Skeletal muscle satellite cell (primary cell): ENCODE results near the gene POC1A.

Source experiments
- H3K27me3 ChIP-seq: 2 replicates; pipeline ENCODE4 v1.7.0; 2013; ENCODE audit warnings: low read length; ENCODE audit not compliant: control insufficient read depth, insufficient read depth
- H3K36me3 ChIP-seq: 2 replicates; pipeline ENCODE4 v1.7.0; 2013; ENCODE audit warnings: mild to moderate bottlenecking, control low read depth, low read length; ENCODE audit not compliant: insufficient read depth
- H3K4me1 ChIP-seq: 2 replicates; pipeline ENCODE4 v1.7.0; 2013; ENCODE audit warnings: low read length; ENCODE audit not compliant: control insufficient read depth, insufficient read depth
- H3K4me2 ChIP-seq: 2 replicates; pipeline ENCODE4 v1.7.0; 2013; ENCODE audit warnings: mild to moderate bottlenecking, low read length
- H3K4me3 ChIP-seq: 2 replicates; pipeline ENCODE4 v1.7.0; 2013; ENCODE audit warnings: low read length
- H3K9ac ChIP-seq: 2 replicates; pipeline ENCODE4 v1.7.0; 2013; ENCODE audit warnings: mild to moderate bottlenecking, low read depth, low read length, moderate library complexity
- H3K9me3 ChIP-seq: replicated peaks from 2 replicates; pipeline ENCODE4 v1.7.0; 2013; ENCODE audit warnings: mild to moderate bottlenecking, control low read depth, low read length

The POC1A gene

GRCh38 chr3:52086976-52087663, 67.1 kb downstream of the POC1A start:
- no peak overlapping the region for H3K4me3 ChIP-seq
- no peaks in the 10 kb centered on the region for H3K27me3 ChIP-seq

GRCh38 chr3:52086461-52086860, 67.8 kb downstream of the POC1A start:
- no peaks in the 10 kb centered on the region for H3K36me3 ChIP-seq
- H3K9me3 ChIP-seq = no peaks in the 10 kb centered on the region
- no peaks in the 10 kb centered on the region for H3K27me3 ChIP-seq
- peaks cover 47% of the 10 kb centered on the region for H3K4me1 ChIP-seq
- H3K9ac ChIP-seq = no peak overlapping the region
- H3K4me2 ChIP-seq = no peak overlapping the region
- H3K4me3 ChIP-seq = no peak overlapping the region

More at GRCh38 chr3:52086976-52087663, 67.1 kb downstream of the POC1A start:
- Histone ChIP-seq H3K9ac (no peak overlapping the region), H3K9me3 (no peaks in the 10 kb centered on the region), H3K4me1 (peaks cover 54% of the 10 kb centered on the region), H3K4me2 (no peak overlapping the region), H3K36me3 (no peaks in the 10 kb centered on the region)

- H3K4me1 ChIP-seq = peaks cover 40% of the 10 kb centered on the region
- H3K4me3 ChIP-seq = no peak overlapping the region
- H3K9me3 ChIP-seq = no peaks in the 10 kb centered on the region
Measured at GRCh38 chr3:52085681-52086282, 68.4 kb downstream of the POC1A start.

GRCh38 chr3:52084954-52085680, 69.1 kb downstream of the POC1A start:
- peaks cover 34% of the 10 kb centered on the region for H3K4me1 ChIP-seq
- H3K4me3 ChIP-seq = no peak overlapping the region
- no peaks in the 10 kb centered on the region for H3K27me3 ChIP-seq
- no peak overlapping the region for H3K4me2 ChIP-seq
- H3K9ac ChIP-seq = no peak overlapping the region
- H3K36me3 ChIP-seq = no peaks in the 10 kb centered on the region
- no peaks in the 10 kb centered on the region for H3K9me3 ChIP-seq

More at GRCh38 chr3:52085681-52086282, 68.4 kb downstream of the POC1A start:
- no peak overlapping the region for H3K4me2 ChIP-seq
- H3K27me3 ChIP-seq = no peaks in the 10 kb centered on the region
- no peaks in the 10 kb centered on the region for H3K36me3 ChIP-seq
- no peak overlapping the region for H3K9ac ChIP-seq

GRCh38 chr3:52084216-52084945, 69.8 kb downstream of the POC1A start:
- H3K9ac ChIP-seq = no peak overlapping the region
- no peak overlapping the region for H3K4me3 ChIP-seq
- H3K27me3 ChIP-seq = no peaks in the 10 kb centered on the region
- H3K4me2 ChIP-seq = no peak overlapping the region
- no peaks in the 10 kb centered on the region for H3K9me3 ChIP-seq
- no peaks in the 10 kb centered on the region for H3K36me3 ChIP-seq
- peaks cover 26% of the 10 kb centered on the region for H3K4me1 ChIP-seq

- Histone ChIP-seq H3K4me2 (no peak overlapping the region), H3K27me3 (no peaks in the 10 kb centered on the region), H3K4me3 (no peak overlapping the region), H3K4me1 (peaks cover 19% of the 10 kb centered on the region), H3K36me3 (no peaks in the 10 kb centered on the region), H3K9ac (no peak overlapping the region), H3K9me3 (no peaks in the 10 kb centered on the region)
Measured at GRCh38 chr3:52083556-52084087, 70.6 kb downstream of the POC1A start.

GRCh38 chr3:52082951-52083350, 71.3 kb downstream of the POC1A start:
- Histone ChIP-seq H3K4me1 (peaks cover 12% of the 10 kb centered on the region), H3K36me3 (no peaks in the 10 kb centered on the region), H3K4me3 (no peak overlapping the region), H3K9me3 (no peaks in the 10 kb centered on the region), H3K4me2 (no peak overlapping the region), H3K9ac (no peak overlapping the region), H3K27me3 (no peaks in the 10 kb centered on the region)

- no peak overlapping the region for H3K4me3 ChIP-seq
- H3K9me3 ChIP-seq = no peaks in the 10 kb centered on the region
- H3K36me3 ChIP-seq = no peaks in the 10 kb centered on the region
- no peaks in the 10 kb centered on the region for H3K4me1 ChIP-seq
- no peak overlapping the region for H3K9ac ChIP-seq
- H3K4me2 ChIP-seq = no peak overlapping the region
- no peaks in the 10 kb centered on the region for H3K27me3 ChIP-seq
Measured at GRCh38 chr3:52080830-52081719, 73.1 kb downstream of the POC1A start.

- Histone ChIP-seq H3K9me3 (no peaks in the 10 kb centered on the region), H3K4me2 (no peak overlapping the region), H3K4me1 (no peaks in the 10 kb centered on the region), H3K27me3 (no peaks in the 10 kb centered on the region), H3K9ac (no peak overlapping the region), H3K36me3 (no peaks in the 10 kb centered on the region), H3K4me3 (no peak overlapping the region)
Measured at GRCh38 chr3:52079958-52080357, 74.3 kb downstream of the POC1A start.

- no peak overlapping the region for H3K4me2 ChIP-seq
- no peaks in the 10 kb centered on the region for H3K9me3 ChIP-seq
- H3K27me3 ChIP-seq = no peaks in the 10 kb centered on the region
- H3K9ac ChIP-seq = no peak overlapping the region
- no peak overlapping the region for H3K4me3 ChIP-seq
- no peaks in the 10 kb centered on the region for H3K4me1 ChIP-seq
- H3K36me3 ChIP-seq = no peaks in the 10 kb centered on the region
Measured at GRCh38 chr3:52078781-52079560, 75.3 kb downstream of the POC1A start.
